ENCODE results near the gene TMEM214. TPM values are rescaled to one million over a fixed set of nuclear protein-coding genes. Genes with fewer than 3 reads are reported as not detected.

The TMEM214 gene
- total RNA-seq, 3 donors from 2014 or later (not counting 1 experiment from before 2014, with no cell fraction given): 64.9 to 81.1 (median 79.2) TPM

DNA sequence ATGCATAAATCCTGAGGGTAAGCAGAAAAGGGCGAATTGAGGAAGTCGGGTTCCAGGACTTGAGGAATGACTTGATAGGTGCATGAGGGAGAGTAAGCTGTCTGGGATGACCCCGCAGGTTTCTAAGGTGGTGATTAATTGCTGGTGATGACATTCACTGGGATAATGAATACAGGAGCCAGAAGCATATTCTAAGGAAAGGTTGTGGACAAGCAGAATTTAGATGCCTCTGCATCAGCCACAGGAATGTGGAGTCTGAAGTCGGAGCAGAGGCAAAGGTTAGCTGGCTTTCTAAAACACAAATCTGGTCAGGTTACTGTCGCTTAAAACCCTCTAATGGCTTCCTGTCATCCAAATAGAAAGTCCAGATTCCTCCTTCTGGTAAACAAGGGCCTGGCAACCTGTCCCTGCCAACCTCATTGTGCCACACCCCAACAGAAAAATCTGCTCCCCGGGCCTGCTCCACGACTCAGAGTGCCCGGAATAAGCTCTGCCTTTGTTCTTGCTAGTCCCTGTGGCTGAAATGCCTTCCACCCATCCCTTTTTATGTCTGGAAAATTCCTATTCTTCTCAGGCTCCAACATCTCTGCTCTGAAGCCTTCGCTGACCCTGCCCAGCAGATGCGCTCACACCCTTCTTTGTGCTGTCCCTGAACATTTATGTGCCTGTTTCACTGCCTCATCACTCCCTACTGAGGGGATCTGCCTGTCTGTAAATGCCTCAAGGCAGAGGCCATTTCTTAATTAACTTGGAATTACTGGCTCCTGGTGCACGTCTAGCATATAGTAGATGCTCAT lies 11.3 kb upstream of the TMEM214 start:
- no peak overlapping the region for H3K4me3 ChIP-seq (ENCODE audit: low read length)
- H3K27ac ChIP-seq (ENCODE audit: low read length): no peak overlapping the region
- H3K27ac Mint-ChIP-seq: no peak overlapping the region
- H3K4me3 Mint-ChIP-seq: no peak overlapping the region
- 91% methylated on average over 11 of the region's 11 CpGs for WGBS (ENCODE audit: insufficient coverage)
- H3K4me1 ChIP-seq (ENCODE audit: control insufficient read depth, insufficient read depth, low read length): no peaks in the 10 kb centered on the region
- no peaks in the 10 kb centered on the region for H3K27me3 ChIP-seq (ENCODE audit: control insufficient read depth, insufficient read depth, low read length)
- TF ChIP-seq, protein P1, sequence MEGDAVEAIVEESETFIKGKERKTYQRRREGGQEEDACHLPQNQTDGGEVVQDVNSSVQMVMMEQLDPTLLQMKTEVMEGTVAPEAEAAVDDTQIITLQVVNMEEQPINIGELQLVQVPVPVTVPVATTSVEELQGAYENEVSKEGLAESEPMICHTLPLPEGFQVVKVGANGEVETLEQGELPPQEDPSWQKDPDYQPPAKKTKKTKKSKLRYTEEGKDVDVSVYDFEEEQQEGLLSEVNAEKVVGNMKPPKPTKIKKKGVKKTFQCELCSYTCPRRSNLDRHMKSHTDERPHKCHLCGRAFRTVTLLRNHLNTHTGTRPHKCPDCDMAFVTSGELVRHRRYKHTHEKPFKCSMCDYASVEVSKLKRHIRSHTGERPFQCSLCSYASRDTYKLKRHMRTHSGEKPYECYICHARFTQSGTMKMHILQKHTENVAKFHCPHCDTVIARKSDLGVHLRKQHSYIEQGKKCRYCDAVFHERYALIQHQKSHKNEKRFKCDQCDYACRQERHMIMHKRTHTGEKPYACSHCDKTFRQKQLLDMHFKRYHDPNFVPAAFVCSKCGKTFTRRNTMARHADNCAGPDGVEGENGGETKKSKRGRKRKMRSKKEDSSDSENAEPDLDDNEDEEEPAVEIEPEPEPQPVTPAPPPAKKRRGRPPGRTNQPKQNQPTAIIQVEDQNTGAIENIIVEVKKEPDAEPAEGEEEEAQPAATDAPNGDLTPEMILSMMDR (IDR thresholded peaks at IDR 0.05): no peak
- H3K36me3 ChIP-seq (ENCODE audit: control insufficient read depth, insufficient read depth, low read length): no peaks in the 10 kb centered on the region
- no peaks in the 10 kb centered on the region for H3K9me3 ChIP-seq (ENCODE audit: control insufficient read depth, insufficient read depth, low read length)
- H3K27me3 Mint-ChIP-seq (ENCODE audit: low read depth in 2 of 2): no peaks in the 10 kb centered on the region
- H3K9me3 Mint-ChIP-seq: no peaks in the 10 kb centered on the region
- DNase-seq (no peak), ATAC-seq (no peak)
- intact Hi-C loops (cut with micrococcal nuclease): no loop called here
- no peaks in the 10 kb centered on the region for H3K4me1 Mint-ChIP-seq
- H3K36me3 Mint-ChIP-seq: no peaks in the 10 kb centered on the region

DNA sequence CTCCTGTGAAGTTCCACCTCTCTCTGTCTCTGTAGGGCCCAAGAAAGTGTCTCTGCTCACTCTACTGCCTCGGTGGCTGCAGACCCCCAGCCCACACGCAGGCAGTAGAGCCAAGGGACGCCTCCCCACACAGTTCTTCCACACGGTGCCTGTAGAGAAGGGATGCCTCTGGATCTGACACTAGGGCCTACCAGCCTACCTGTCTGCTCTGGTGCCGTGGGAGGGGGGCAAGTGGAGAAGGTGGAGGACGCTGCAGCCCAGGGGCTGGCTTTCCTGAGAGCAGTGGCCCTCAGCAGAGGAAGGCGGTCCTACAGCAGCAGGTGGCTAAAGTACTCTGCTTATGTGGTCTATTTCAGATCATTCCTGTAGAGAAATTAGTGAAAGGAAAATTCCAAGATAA lies 9.0 kb upstream of the TMEM214 start:
- H3K4me1 Mint-ChIP-seq: no peaks in the 10 kb centered on the region
- DNase-seq (no peak), ATAC-seq (no peak)
- Histone ChIP-seq H3K27me3 (ENCODE audit: control insufficient read depth, insufficient read depth, low read length) (no peaks in the 10 kb centered on the region), H3K27ac (ENCODE audit: low read length) (no peak overlapping the region), H3K36me3 (ENCODE audit: control insufficient read depth, insufficient read depth, low read length) (no peaks in the 10 kb centered on the region), H3K4me3 (ENCODE audit: low read length) (no peak overlapping the region), H3K9me3 (ENCODE audit: control insufficient read depth, insufficient read depth, low read length) (no peaks in the 10 kb centered on the region), H3K4me1 (ENCODE audit: control insufficient read depth, insufficient read depth, low read length) (no peaks in the 10 kb centered on the region)
- 90% methylated on average over 7 of the region's 7 CpGs for WGBS (ENCODE audit: insufficient coverage)
- H3K27me3 Mint-ChIP-seq (ENCODE audit: low read depth in 2 of 2): no peaks in the 10 kb centered on the region
- no peaks in the 10 kb centered on the region for H3K36me3 Mint-ChIP-seq
- H3K4me3 Mint-ChIP-seq: no peak overlapping the region
- no peak overlapping the region for H3K27ac Mint-ChIP-seq
- no peaks in the 10 kb centered on the region for H3K9me3 Mint-ChIP-seq
- intact Hi-C loops (cut with micrococcal nuclease): no loop called here
- TF ChIP-seq, protein P1 (IDR thresholded peaks at IDR 0.05): no peak

DNA sequence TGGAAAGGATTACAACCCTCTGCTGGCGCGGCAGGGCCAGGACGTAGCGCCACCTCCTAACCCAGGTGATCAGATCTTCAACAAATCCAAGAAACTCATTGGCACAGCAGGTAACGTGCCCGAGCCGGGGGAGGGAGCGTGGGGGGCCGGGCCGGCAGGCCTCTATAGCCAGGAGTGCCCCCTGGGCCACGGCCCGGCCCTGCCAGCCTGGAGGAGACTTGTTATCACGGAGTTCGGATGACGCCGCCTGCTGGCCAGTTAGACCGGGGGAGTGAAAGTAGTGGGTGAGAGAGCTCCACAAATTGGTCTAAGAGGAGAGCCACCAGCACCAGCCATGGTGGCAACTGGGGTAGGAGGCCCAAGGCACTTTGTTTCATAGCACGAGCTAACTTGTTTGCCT lies 8.6 kb upstream of the TMEM214 start:
- Mint-ChIP-seq H3K9me3 (no peaks in the 10 kb centered on the region), H3K4me1 (no peaks in the 10 kb centered on the region), H3K4me3 (no peak overlapping the region), H3K27ac (no peak overlapping the region), H3K27me3 (ENCODE audit: low read depth in 2 of 2) (no peaks in the 10 kb centered on the region), H3K36me3 (no peaks in the 10 kb centered on the region)
- intact Hi-C loops (cut with micrococcal nuclease): no loop called here
- no peak overlapping the region for H3K27ac ChIP-seq (ENCODE audit: low read length)
- no peak overlapping the region for H3K4me3 ChIP-seq (ENCODE audit: low read length)
- TF ChIP-seq, protein P1 (IDR thresholded peaks at IDR 0.05): no peak
- WGBS (ENCODE audit: insufficient coverage): 98% methylated on average over 18 of the region's 18 CpGs
- no peaks in the 10 kb centered on the region for H3K4me1 ChIP-seq (ENCODE audit: control insufficient read depth, insufficient read depth, low read length)
- no peak for DNase-seq
- no peaks in the 10 kb centered on the region for H3K27me3 ChIP-seq (ENCODE audit: control insufficient read depth, insufficient read depth, low read length)
- H3K9me3 ChIP-seq (ENCODE audit: control insufficient read depth, insufficient read depth, low read length): no peaks in the 10 kb centered on the region
- no peaks in the 10 kb centered on the region for H3K36me3 ChIP-seq (ENCODE audit: control insufficient read depth, insufficient read depth, low read length)
- ATAC-seq: no peak

DNA sequence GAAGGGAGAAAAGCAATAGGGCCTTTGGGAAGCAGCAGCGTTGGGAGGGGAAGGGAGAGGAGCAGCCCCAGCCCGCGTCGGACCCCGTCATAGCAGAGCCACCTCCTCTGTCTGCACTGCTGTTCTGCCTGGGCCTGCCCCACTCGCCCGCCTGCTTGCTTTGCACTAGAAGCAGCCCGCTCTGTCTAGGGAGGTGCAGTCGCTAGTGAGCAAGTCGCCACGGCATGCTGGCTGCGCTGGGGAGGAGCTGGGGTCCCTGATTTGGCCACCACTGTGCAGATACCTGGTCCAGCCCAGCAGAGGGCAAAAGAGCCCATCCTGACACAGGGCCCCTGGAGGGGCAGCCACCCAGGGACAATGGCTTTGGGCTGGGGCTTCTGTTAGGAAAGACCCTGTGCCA lies 8.0 kb upstream of the TMEM214 start:
- 94% methylated on average over 12 of the region's 12 CpGs for WGBS (ENCODE audit: insufficient coverage)
- no peaks in the 10 kb centered on the region for H3K4me1 ChIP-seq (ENCODE audit: control insufficient read depth, insufficient read depth, low read length)
- H3K27me3 ChIP-seq (ENCODE audit: control insufficient read depth, insufficient read depth, low read length): no peaks in the 10 kb centered on the region
- intact Hi-C loops (cut with micrococcal nuclease): no loop called here
- Mint-ChIP-seq H3K9me3 (no peaks in the 10 kb centered on the region), H3K36me3 (no peaks in the 10 kb centered on the region), H3K27me3 (ENCODE audit: low read depth in 2 of 2) (no peaks in the 10 kb centered on the region), H3K4me3 (no peak overlapping the region), H3K4me1 (no peaks in the 10 kb centered on the region), H3K27ac (no peak overlapping the region)
- DNase-seq (no peak), ATAC-seq (no peak)
- TF ChIP-seq, protein P1 (IDR thresholded peaks at IDR 0.05): no peak
- H3K36me3 ChIP-seq (ENCODE audit: control insufficient read depth, insufficient read depth, low read length): no peaks in the 10 kb centered on the region
- H3K4me3 ChIP-seq (ENCODE audit: low read length): no peak overlapping the region
- H3K27ac ChIP-seq (ENCODE audit: low read length): no peak overlapping the region
- no peaks in the 10 kb centered on the region for H3K9me3 ChIP-seq (ENCODE audit: control insufficient read depth, insufficient read depth, low read length)

Measured in natural killer cell (primary cell).